A172 (cell line): Measurements from ENCODE around the gene MEGF6. TPM values are rescaled to one million over a fixed set of nuclear protein-coding genes. Genes with fewer than 3 reads are reported as not detected.

Experiments
- DNase-seq: peaks from one replicate; pipeline ENCODE4 v3.0.0-alpha.2; 2015; ENCODE audit warnings: low spot score
- total RNA-seq: library from RNA; depleted of rRNA; stranded (reverse); fragments of >200 nt; shearing (Covaris generic); gene quantifications from 2 replicates; pipeline ENCODE4 v1.2.3, GENCODE V29; 2014

MEGF6 gene
- total RNA-seq, 1 experiment from 2014 or later, result 21.7 TPM

DNA sequence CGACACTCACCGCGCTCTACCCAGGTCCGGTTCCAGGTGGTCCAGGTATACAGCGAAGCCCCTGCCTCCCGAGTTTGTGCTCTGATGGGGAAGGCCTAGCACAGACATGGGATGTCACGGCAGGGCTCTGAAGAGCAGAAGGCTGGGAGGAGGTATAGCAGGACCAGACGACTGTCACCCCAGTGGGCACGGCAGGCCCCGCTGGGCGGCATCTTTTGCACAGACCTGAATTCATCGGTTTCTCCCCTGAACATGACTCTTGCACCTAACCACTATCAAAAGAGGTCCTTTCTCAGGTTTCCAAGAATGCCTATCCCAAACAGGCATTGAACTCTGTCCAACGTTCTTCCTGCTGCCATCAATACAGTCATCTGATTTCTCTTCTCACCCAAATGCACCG is 126.3 kb downstream of the MEGF6 start:
- DNase-seq, result no peak

DNA sequence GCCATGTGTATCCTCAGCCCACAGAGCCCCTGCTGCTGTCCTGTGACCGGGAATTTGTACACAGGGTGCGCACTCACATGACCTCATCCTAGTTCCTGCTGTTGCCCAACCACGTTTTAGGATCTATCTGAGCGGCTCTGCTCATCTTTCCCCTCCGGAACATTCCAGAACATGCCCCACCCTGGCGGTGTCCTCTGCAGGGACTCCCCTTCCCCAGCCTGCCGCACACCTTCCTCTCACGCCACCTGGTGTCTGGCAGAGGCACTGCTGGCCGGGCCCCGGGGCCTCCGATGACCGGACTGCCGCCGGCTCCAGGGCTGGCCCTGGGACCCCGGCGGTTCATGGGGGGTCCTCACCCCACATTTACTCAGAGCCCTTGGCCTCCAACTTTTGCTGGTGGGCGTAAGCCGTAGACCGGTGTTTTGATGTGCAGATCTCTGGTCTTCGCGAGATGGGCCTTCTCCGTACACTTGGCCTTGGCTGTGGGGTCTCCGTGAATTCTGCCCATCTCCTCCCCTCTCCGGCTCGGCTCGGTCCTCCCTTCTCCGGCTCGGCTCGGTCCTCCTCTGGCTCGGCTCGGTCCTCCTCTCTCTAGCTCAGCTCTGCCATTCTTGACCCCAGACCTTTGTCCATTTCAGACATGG is 127.4 kb downstream of the MEGF6 start:
- no peak for DNase-seq

DNA sequence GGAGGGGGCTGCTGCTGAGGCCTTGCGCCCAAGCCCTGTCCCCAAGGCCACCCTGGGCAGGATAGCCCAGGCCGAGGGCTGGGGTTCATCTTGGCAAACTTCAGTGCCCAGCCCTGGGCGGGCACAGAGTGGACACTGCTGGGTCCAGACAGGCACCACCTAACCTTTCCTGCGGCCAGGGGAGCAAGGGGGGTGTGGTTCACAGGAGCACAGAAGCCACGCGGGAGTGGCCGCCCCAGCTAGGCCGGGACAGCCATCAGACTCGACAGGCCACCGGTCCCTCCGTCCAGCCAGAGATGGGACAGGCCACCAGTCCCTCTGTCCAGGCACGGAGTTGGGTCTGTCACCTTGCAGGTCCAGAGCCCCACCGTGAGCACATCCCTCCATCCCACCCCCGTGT is 127.9 kb downstream of the MEGF6 start:
- no peak for DNase-seq

GRCh38 chr1:3482378-3482849 is 128.9 kb downstream of the MEGF6 start:
- no peak for DNase-seq

DNA sequence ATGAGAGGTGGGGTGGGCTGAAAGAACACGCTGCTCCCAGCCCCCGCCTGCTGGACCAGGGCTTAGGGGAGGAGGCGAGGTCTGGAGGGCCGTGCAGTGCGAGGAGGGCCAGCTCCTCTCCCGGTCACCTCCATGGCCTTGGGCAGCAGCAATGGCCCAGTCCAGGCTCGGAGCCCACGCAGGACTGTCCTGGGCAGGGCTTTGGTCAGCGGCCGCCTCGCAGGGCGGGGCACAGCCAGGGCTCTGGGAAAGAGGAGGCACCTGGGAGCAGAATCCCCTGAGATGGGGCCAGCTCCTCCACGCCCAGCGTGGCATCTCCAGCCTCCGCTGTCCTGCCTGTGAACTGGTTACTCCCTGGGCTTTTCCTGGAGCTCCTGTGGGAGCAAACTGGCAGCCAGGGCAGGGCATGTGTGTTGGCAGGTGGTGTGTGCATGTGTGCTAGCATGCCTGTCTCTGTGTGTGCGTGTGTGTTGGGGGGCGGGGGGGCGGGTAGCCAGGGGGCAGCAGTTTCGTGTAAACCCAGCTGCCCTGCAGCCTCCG is 129.4 kb downstream of the MEGF6 start:
- no peak for DNase-seq

- no peak for DNase-seq
Observed at GRCh38 chr1:3481046-3481445, 130.3 kb downstream of the MEGF6 start.

GRCh38 chr1:3480369-3480719 is 131.0 kb downstream of the MEGF6 start:
- DNase-seq, result no peak

- no peak for DNase-seq
Observed at GRCh38 chr1:3479511-3480368, 131.6 kb downstream of the MEGF6 start.

DNA sequence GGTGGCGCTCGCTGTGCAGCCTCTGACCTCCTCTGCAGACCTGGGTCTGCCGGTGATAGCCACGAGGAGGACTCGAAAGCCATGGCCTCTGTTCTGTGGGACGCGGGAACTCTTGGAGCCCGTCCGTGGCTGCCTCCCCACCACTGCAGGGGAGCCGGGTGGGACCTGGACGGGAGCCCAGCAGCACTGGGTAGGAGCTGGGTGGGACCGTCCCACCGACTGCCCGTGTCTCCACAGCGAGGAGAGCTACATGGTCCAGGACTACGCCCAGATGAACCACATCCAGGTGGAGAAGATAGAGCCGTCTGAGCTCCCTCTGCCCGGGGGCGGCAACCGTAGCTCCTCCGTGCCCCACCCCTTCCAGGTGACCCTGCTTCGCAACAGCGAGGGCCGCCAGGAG is 133.1 kb downstream of the MEGF6 start:
- no peak for DNase-seq

GRCh38 chr1:3477241-3477995 is 133.9 kb downstream of the MEGF6 start:
- no peak for DNase-seq

DNA sequence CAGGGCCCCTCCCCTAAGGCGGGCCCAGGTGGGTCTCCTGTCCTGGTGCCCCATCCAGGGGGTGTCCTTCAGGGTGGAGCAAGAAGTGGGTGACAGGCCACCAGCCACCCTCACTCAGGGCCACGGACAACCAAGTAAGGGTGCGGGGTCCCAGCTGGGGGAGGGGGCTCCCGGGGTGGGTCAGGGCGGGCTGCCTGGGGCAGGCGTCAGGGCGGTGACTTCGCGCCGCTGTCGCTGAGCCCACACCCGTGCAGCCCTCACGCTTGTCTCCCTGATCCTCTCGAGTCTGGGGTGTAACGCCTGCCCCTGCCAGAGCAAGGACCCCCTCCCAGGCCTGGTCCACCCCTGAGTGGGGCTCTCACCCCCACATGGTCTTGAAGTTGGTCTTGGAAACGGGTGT is 134.6 kb downstream of the MEGF6 start:
- no peak for DNase-seq

GRCh38 chr1:3475839-3476573 is 135.3 kb downstream of the MEGF6 start:
- no peak for DNase-seq

DNA sequence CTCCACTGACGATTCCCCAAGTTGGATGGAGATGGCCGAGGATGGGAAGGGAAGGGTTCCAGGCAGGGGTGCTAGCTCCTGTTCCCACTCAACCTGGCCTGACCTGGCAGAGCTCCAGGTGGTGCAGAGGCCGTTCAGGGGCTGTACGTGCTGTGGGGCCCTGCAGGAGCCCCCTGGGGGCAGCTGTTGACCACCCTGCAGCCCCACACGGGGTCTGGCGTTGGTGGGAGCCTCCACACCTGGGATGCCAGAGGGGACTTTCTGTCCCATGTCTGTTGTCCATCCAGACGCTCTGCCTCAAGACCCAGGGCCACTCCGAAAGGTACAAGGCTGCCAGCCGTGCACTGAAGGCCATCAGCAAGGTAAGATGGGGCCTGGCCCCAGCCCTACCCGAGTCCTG is 136.9 kb downstream of the MEGF6 start:
- no peak for DNase-seq

GRCh38 chr1:3474016-3474415 is 137.3 kb downstream of the MEGF6 start:
- DNase-seq, result no peak

- peak; percentile 79 for DNase-seq
Observed at GRCh38 chr1:3473381-3473844, 137.9 kb downstream of the MEGF6 start.

DNA sequence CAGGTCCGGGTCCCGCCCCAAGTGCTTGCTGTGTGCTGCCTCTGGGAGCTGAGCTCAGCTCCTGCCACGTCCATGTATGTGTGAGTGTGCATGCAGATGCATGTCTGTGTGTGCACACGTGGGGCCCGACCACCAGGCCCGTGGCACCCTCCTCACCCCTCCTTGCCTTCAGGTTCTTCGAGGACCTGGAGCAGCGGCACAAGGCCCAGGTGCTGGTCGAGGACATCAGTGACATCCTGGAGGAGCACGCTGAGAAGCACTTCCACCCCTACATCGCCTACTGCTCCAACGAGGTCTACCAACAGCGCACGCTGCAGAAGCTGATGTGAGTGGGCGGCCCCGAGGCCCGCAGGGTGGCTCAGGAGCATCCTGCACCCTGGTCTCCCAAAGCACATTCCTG is 138.4 kb downstream of the MEGF6 start:
- no peak for DNase-seq

GRCh38 chr1:3472088-3472850 is 139.0 kb downstream of the MEGF6 start:
- no peak for DNase-seq

DNA sequence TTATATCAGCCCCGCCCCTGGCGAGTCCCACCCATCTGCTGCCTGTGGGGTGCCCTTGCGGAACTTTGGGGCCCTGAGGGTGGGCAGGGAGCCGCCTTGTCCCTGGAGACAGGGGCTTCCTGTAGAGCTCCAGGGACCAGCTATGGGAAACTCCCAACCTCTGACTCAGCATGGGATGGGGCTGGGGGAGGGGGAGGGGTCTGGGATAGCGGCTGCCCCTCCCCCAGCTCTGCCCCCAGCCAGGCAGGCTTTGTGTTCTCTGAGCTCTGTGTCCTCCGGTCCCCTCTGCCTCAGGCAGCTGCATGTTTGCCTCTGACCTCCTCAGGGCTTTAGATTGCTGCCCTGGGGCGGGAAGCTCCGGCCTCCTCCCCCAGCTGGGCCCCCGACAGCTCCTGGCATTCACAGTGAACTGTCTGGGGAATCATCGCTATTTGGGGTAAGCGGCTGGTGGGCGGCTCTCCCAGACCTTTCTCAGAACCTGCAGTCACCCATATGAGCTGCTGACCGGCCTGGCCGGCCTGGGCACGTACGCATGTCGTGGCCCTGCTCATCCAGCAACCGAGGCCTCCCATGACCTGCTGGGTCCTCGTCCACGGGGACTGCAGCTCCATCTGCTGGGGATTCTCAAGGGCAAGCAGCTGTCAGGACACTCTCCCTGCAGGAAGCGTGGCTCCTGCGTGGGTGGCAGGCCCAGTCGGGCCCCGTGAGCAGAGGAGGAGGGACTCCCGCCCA is 139.8 kb downstream of the MEGF6 start:
- DNase-seq, result peak; percentile 48

- DNase-seq, result no peak
Observed at GRCh38 chr1:3470650-3471355, 140.5 kb downstream of the MEGF6 start.
